SK-N-MC (cell line): ENCODE measurements around the gene TNNT3.
A peak's percentile ranks its signal among the peaks of the same experiment; 100 is the strongest.
"Not testable (repeated sequence)": the region's sequence is repeated elsewhere in the genome, so short reads cannot be mapped to it uniquely, and the experiment has no call there.

Experiments used
- DNase-seq: peaks from one replicate; pipeline ENCODE4 v3.0.0-alpha.2; 2011; ENCODE audit warnings: low read depth, low spot score
- H3K27ac ChIP-seq: fragments of 200-600 bp; sonication (generic); 2 replicates; pipeline ENCODE4 v1.5.1; 2016; ENCODE audit warnings: mixed run types
- H3K36me3 ChIP-seq: fragments of 200-600 bp; sonication (generic); 2 replicates; pipeline ENCODE4 v1.6.1; 2017; ENCODE audit warnings: antibody characterized with exemption, low read length, mixed read lengths; ENCODE audit not compliant: insufficient read depth
- H3K4me3 ChIP-seq: fragments of 200-600 bp; sonication (generic); 2 replicates; pipeline ENCODE4 v1.5.1; 2016
- H3K9ac ChIP-seq: fragments of 200-600 bp; sonication (generic); 2 replicates; pipeline ENCODE4 v1.8.0; 2017; ENCODE audit warnings: mixed run types, mixed read lengths; ENCODE audit not compliant: insufficient read length
- H3K9me3 ChIP-seq: fragments of 200-600 bp; sonication (generic); 2 replicates; pipeline ENCODE4 v1.6.1; 2017; ENCODE audit warnings: low read depth, mild to moderate bottlenecking, antibody characterized with exemption, low read length, moderate library complexity, mixed read lengths
- EZH2 ChIP-seq: fragments of 200-600 bp; sonication (generic); IDR thresholded peaks from one replicate; pipeline ENCODE4 v1.6.1; 2017; ENCODE audit warnings: antibody characterized with exemption
- FOXP2 ChIP-seq: optimal IDR thresholded peaks from 2 replicates; pipeline ENCODE3; 2011; ENCODE audit warnings: mild to moderate bottlenecking, moderate library complexity; ENCODE audit not compliant: insufficient read depth; ENCODE audit errors: extremely low read length, control extremely low read depth
- POLR2AphosphoS5 ChIP-seq: IDR thresholded peaks from 2 replicates; pipeline ENCODE4 v1.6.1; 2012; ENCODE audit warnings: mild to moderate bottlenecking, low read depth, low read length, borderline replicate concordance

TNNT3 gene

GRCh38 chr11:1939006-1939625, 19.6 kb downstream of the TNNT3 start:
- H3K9ac ChIP-seq = no peak overlapping the region
- no peaks in the 10 kb centered on the region for H3K36me3 ChIP-seq
- no peak for TF ChIP-seq EZH2
- no peak for TF ChIP-seq POLR2AphosphoS5
- no peak for TF ChIP-seq FOXP2
- no peak overlapping the region for H3K4me3 ChIP-seq
- no peak for DNase-seq
- no peak overlapping the region for H3K27ac ChIP-seq
- H3K9me3 ChIP-seq = no peaks in the 10 kb centered on the region

- H3K27ac ChIP-seq, DNase-seq, H3K4me3 ChIP-seq, H3K36me3 ChIP-seq, H3K9me3 ChIP-seq, H3K9ac ChIP-seq: not testable (repeated sequence)
These were observed 20.3 kb downstream of the TNNT3 start for GRCh38 chr11:1939788-1940187.

DNA sequence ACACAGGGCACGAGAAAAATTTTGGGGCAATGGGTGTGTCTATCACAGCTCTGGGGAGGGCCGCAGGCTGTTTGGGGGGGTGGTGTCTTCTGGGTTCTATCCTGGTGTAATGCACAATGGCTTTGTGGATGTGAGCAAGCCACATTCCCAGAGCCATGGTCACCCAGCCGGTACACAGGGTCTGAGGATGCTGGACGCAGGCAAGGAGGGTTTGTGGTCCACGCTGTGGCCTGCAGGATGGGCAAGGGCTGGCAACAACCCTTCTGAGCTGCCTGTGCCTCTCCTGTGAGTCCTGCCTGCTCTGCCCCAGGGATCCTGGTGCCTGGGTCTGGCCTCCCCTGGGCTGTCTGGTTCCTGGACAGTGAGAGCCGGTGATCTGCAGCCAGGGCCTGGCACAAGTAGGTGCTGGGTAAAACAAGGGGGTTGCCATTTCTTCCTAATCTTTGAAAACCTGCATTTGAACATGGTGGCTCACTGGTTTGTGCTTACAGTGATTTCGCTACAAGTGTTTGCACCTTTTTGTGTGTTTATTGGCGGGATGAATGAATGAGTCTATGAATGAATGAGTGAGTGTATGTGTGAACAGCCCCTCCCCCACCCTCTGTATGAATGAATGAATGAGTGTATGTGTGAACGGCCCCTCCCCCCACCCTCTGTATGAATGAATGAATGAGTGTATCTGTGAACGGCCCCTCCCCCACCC, 23.2 kb downstream of the TNNT3 start:
- no peak for DNase-seq
- H3K9ac ChIP-seq = no peak overlapping the region
- no peaks in the 10 kb centered on the region for H3K9me3 ChIP-seq
- no peak overlapping the region for H3K27ac ChIP-seq
- H3K4me3 ChIP-seq = no peak overlapping the region
- no peak for TF ChIP-seq EZH2
- TF ChIP-seq FOXP2 = no peak
- TF ChIP-seq POLR2AphosphoS5 = no peak
- no peaks in the 10 kb centered on the region for H3K36me3 ChIP-seq

GRCh38 chr11:1943576-1943975, 24.1 kb downstream of the TNNT3 start:
- TF ChIP-seq EZH2 (no peak), POLR2AphosphoS5 (no peak), FOXP2 (no peak)
- no peaks in the 10 kb centered on the region for H3K36me3 ChIP-seq
- H3K27ac ChIP-seq = peak overlapping the region; percentile 53; the same call in 1 of the 2 replicates
- H3K9ac ChIP-seq = no peak overlapping the region
- no peaks in the 10 kb centered on the region for H3K9me3 ChIP-seq
- DNase-seq = no peak
- no peak overlapping the region for H3K4me3 ChIP-seq

DNA sequence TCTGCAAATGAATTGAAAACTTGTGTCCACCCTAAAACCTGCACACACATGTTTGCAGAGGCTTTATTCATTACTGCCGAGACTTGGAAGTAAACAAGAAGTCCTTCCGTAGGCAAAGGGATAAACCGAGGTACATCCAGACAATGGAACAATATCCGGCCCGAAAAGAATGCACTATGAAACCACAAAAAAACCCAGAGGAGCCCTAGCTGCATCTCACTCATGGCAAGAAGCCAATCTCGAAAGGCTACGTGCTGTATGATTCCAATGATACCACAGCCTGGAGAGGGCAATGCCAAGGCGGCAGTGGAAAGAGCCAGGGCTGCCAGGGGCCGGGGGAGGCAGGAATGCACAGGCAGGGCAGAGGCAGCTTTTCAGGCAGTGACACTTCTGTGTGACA, 24.5 kb downstream of the TNNT3 start:
- Histone ChIP-seq H3K4me3 (no peak overlapping the region), H3K9ac (no peak overlapping the region), H3K36me3 (no peaks in the 10 kb centered on the region), H3K9me3 (no peaks in the 10 kb centered on the region), H3K27ac (peak overlapping the region; percentile 53; the same call in 1 of the 2 replicates)
- TF ChIP-seq POLR2AphosphoS5 (no peak), FOXP2 (no peak), EZH2 (no peak)
- DNase-seq = no peak

DNA sequence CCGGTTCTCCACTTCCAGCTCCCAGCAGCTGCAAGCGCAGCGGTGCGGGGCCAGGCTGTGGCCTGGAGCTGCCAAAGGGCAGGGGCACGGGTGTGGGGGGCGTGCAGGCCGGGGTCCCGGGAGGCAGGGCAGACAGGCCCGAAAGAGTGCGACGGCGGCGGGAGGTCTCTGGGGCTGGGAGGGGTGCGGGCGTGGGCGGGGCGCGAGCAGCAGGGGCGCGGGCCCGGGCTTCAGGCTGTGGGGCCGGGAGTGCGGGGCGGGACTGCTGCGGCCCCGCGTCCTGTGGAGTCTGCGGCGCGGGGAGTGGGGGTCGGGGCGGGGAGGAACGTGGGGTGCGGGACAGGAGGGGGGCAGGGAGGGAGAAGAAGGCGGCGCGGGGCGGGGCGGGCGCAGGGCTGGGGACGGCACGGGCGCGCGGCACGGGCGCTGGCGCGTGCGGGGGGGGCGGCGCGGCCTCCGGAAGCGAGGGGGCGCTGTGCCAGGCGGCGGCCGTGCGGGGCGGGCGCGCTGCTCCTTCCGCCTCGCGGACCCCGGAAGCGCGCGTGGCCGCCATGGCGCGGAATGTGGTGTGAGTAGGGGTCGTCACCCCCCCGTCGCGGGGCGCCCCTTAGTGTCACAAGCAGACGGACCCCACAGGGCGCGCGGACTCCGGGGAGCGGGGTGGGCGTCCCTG, 27.4 kb downstream of the TNNT3 start, which contains the start of gene MRPL23:
TSS of gene MRPL23 (plus strand) at position 521 of the 673 bp plus-strand sequence. CDS start at position 552, 31 bp downstream.
- H3K9me3 ChIP-seq = no peaks in the 10 kb centered on the region
- H3K36me3 ChIP-seq = no peaks in the 10 kb centered on the region
- TF ChIP-seq EZH2 = no peak
- TF ChIP-seq FOXP2 = no peak
- no peak for TF ChIP-seq POLR2AphosphoS5
- no peak within 1 kb of the TSS for H3K27ac ChIP-seq
- no peak for DNase-seq
- no peak within 1 kb of the TSS for H3K9ac ChIP-seq
- no peak within 1 kb of the TSS for H3K4me3 ChIP-seq

DNA sequence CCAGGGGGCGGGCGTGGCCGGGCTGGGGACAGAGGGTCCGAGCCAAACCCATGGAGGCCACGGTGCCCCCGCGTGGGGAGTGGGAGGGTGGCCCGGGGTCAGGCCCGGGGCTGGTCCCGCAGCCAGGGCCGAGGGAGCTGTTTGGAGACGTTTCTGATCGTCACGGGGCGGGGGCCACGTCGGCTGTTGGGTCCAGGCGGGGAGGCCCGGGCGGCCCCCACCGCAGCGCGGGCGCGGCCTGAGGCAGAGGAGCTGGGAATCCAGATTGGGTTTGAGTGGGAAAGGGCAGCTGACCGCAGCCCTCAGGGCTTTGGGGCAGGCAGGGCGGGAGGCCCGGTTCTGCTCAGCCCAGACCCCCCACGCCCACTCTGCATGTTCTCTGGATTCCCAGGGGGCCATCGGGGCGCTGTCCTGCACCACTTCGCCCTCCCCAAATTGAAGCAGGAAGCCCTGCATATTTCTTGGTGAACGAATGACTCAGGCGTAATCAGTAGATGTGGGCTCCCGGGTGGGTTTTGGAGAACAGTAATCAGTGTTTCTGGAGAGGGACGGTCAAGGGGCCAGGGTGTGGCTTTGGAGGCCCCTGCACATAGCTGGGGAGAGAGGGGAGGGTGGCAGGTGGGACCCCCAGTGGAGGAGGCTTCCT, 28.2 kb downstream of the TNNT3 start:
- Histone ChIP-seq H3K36me3 (no peaks in the 10 kb centered on the region), H3K27ac (no peak overlapping the region), H3K9ac (no peak overlapping the region), H3K4me3 (no peak overlapping the region), H3K9me3 (no peaks in the 10 kb centered on the region)
- DNase-seq = no peak
- TF ChIP-seq EZH2 = no peak
- TF ChIP-seq POLR2AphosphoS5 = no peak
- TF ChIP-seq FOXP2 = no peak

GRCh38 chr11:1948389-1948788, 28.9 kb downstream of the TNNT3 start:
- Histone ChIP-seq H3K27ac (no peak overlapping the region), H3K9ac (no peak overlapping the region), H3K36me3 (no peaks in the 10 kb centered on the region), H3K9me3 (no peaks in the 10 kb centered on the region), H3K4me3 (no peak overlapping the region)
- DNase-seq = no peak
- no peak for TF ChIP-seq EZH2
- TF ChIP-seq POLR2AphosphoS5 = no peak
- TF ChIP-seq FOXP2 = no peak
